ENCODE data around the gene MEF2B.
"Not testable (repeated sequence)": the region's sequence is repeated elsewhere in the genome, so short reads cannot be mapped to it uniquely, and the experiment has no call there.

MEF2B gene

GRCh38 chr19:19155495-19156219 lies 14.4 kb downstream of the MEF2B start:
- DNase-seq: no peak

DNA sequence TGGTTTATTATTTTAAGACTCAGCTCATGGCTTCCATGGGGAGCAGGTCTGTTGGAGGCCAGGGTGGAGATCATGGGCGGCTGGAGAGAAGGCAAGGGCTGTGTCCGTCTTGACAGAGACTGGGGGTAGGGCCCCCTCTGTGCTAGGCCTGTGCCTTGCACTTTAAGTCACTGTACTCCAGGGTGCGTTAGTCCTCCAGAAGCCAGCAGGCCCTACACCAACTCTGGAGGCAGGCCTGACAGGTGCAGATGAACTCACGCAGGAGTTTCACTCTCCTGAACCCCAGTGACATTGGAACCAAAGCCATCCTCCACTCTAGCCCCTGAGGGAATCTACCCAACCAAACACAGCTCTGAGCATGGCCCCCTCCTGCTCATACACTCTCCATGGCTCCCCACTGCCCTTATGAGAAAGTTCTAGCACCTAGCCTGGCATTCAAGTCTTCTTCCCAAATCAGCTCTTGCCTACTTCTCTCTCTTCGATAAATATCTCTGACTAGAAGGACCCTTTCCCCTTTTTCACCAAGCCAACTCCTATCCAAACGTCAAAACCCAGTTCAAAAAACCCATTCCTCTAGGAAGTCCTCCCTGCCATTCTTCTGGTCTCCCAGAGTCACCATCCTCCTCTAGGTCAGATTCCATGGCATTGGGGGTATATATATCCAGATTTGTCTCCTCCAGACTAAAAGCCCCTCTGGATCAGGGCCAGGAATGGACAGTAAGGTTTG lies 15.1 kb downstream of the MEF2B start:
- no peak for DNase-seq

DNA sequence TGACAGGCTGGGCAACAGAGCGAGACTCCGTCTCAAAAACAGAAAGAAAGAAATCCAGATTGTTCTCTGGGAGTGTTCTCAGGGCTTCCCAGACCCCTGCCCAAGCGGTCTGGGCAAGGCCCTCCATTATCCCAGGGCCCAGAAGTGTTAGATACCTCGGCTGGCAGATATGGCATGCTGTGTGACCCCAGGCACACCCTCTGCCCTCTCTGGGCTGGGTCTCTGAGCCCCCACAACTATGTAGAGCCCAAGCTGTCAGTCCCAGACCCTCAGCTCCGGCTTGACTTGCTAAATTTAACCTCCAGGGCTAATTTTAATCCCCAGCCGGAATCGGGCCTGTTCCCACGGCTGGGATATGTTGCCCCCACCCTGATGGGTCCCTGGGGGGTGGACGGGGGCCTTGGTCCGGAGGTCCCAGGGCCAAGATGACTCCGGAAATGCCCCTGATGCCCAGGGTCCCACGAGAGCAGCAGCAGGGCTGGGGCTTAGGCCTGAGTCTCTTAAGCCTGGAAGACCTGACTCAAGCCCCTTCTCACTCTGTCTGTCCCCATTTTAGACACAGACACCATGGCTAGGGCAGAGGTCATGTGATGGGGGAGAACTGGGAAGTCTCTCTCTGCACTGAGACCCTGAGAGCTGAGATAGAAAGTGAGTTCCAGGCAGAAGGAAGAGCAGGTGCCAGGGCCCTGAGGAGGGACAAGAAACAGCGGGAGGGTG lies 17.2 kb downstream of the MEF2B start:
- no peak for DNase-seq

GRCh38 chr19:19151418-19151817 lies 18.6 kb downstream of the MEF2B start:
- DNase-seq: no peak

DNA sequence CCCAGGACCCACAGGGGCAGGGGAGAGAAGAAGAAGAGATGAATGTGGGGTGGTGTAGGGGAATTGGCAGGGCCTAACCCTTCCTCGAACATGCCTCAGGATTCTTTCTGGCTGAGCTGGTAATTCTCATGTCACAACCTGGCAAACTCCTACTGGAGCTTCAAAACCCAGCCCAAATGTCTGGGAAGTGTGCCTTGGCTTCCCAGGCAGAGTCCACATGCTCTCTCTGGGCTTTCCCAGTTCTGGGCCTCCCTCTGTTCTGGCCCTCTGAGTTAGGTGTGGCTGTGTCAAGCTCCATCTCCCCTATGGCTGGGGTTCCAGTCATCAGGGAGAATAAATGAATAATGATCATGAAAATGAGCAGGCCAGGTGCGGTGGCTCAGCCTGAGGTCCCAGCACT lies 20.6 kb downstream of the MEF2B start:
- DNase-seq: no peak

DNA sequence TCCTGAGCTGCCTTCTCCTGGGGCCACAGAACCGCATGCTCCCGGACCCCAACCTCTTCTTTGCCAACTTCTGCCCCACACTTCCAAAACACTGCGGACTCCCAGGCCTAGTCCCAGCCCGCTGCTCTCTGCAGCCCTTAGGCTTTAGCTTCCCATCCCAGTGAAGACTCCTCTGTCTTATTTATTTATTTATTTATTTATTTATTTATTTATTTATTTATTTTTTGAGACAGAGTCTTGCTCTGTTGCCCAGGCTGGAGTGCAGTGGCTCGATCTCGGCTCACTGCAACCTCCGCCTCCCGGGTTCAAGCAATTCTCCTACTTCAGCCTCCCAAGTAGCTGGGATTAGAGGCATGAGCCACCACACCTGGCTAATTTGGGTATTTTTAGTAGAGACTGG lies 21.6 kb downstream of the MEF2B start:
- DNase-seq: not testable (repeated sequence)

DNA sequence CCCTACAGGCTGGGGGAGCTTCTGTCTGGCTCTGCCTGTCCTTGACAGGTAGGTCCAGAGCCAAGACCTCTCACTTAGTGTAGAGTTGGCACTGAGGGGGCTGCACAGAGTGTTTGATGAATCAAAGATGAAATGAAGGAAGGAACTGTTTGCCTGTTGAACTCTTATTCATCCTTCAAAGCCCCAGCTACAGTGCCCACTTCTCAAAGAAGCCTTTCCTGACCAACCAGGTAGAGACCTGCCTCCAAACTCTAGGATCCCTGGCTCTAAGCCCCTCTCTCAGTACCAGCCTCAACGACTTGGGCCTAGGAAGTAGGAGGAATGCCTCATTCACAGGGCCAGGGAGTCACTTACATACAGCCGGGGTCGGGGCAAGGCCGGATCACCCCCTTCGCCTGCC lies 22.7 kb downstream of the MEF2B start:
- DNase-seq: no peak

- DNase-seq: no peak
Observed at GRCh38 chr19:19146865-19147264, 23.2 kb downstream of the MEF2B start.

GRCh38 chr19:19145684-19146608 lies 24.1 kb downstream of the MEF2B start:
- peak; percentile 53 for DNase-seq

GRCh38 chr19:19145281-19145680 lies 24.8 kb downstream of the MEF2B start:
- DNase-seq: no peak

DNA sequence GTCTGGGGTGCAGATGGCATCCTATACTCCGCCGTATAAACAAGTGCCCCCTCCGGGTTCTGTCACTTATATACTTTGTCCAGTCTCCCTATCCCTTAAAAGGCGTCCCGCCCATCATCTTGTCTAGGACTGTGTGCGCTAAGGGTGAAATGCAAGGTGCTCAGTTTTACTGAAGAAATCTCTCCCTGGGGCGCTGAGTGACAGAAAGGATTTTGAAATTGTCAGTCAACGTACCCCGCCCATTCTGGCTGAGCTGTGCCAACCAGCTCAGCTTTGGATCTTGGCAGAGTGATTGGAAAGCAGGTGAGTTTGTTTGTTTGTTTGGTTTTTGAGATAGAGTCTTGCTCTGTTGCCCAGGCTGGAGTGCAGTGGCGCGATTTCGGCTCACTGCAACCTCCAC lies 27.7 kb downstream of the MEF2B start:
- no peak for DNase-seq

- peak; percentile 16 for DNase-seq
Observed at GRCh38 chr19:19140476-19140875, 29.6 kb downstream of the MEF2B start.

- no peak for DNase-seq
Observed at GRCh38 chr19:19139876-19140229, 30.2 kb downstream of the MEF2B start.

DNA sequence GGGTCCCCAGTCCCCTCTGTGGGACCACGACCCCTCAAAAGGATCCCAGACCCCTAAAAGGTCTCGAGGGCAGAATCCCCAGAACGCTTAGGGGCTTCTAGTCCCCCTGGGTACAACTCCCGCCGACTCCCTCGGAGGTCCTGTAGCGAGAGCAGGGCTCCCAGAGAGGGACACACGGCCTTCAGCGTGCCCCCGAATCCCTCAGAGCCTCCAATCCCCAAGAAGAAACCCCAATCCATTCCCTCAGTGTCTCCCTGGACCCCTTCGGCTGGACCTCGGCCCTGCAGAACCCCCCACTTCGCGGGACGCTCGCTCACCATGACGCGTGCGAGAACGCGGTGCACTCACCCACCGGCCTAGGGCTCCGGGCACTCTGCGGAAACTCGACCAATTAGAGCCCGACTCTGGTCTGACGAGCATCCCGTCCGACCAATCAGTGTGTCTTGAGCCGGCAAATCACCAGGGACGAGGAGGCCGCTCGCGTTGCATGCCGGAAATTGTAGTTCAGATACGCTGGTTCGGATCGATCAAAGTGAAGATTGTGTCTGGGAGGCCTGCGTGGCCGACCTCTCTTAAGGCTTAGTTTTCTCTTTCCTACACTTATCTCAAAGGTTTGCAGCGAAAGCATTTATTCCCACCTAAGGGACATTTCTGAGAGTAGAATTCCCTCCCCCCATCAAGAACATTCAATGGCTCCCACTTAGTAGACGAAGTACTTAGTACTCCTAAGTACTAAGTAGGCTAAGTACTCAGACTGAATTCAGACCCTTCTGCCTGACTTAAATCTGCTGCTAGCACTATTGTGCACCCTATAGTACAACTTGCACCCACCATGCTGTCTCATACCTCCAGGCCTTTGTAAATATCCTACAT lies 31.7 kb downstream of the MEF2B start, which contains the start of gene TMEM161A:
TMEM161A (minus strand) TSS at position 370 of the 873 bp plus-strand sequence; CDS start at position 320, 50 bp downstream.
- DNase-seq: peak; percentile 99

DNA sequence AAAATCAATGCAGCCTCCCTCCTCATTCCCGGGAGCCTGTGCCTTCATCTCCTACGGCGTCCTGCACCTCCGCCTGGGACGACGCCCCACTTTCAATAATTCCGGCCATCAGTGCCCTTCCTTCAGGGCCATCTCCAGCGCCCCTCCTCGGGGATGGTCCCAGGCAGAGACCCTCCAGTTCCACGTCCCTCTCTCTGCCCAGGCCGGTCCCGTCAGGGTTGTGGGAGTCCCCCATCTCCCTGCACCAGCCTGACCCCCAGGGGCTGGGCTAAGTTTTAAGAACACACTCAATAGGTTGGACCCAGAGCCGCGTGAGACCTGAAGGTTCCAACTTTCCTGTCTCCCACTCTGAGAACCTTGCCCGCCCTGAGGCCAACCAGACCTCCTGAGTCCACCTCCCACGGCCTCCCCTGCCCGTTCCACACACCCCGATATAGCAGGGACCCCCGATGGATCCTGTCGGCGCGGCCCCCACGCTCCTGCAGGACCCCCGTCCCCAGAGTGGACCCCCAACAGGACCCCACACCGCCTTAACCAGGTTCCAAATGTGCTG lies 32.4 kb downstream of the MEF2B start:
- DNase-seq: no peak

- not testable (repeated sequence) for DNase-seq
Observed at GRCh38 chr19:19135713-19136112, 34.4 kb downstream of the MEF2B start.

DNA sequence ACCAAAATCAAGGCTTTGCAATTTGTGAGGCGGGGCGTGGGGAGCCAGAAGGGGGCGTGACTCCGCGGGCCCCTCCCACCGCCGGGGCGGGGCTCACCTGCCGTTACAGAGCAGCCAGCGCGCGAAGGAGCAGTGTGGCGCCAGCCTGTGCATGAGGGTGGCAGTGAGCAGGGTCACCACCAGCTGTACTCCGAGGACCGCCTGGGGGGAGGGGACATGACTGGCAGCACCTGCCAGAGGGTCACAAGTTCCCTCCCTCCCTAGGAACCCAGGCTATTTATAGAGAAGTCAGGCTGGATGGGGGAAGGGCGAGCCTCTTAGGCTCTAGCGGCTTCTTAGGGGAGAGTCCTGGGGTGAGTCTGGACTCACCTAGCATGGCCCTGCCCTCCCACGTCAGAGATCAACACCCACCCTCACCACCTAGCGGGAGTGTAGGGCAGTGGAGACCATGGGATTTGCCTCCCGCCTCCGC lies 35.3 kb downstream of the MEF2B start:
- no peak for DNase-seq

GRCh38 chr19:19133985-19134384 lies 36.1 kb downstream of the MEF2B start:
- DNase-seq: no peak

DNA sequence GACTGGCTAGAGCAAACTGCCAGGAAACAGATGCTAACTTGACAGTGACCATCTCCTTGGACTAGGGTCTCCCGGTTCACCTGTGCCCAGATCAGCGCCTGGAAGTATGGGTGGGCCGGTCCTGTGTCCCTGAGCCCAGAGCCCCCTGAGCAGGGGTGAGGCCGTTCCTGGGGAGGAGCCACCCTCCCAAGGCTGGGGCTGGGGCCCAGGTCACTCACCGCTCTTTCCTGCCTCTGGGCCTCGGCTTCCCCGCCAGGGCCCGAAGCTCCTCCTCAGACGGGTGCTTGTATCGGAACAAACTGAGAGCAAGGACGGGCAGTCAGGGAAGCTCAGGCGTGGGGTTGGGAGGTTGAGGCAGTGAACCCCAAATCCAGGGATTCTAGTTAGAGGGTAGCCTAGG lies 37.2 kb downstream of the MEF2B start:
- DNase-seq: no peak

DNA sequence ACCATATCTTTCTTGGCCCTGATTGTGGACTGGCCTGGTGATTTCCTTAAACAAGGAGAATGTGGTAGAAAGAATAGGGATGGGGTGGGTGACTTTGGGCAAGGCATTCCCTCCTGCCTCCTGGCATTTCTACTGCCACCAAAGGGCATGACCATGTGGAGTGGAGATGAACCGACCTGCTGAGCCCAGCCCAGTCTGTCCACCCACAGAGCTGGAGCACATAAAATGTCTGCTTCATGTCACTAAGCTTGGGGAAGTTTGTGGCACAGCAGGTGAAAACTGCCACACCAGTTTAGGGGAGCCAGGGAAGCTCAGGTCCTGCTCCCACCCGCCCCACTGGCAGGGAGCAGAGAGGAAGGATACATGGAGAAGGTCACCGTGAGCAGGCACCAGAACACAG lies 38.1 kb downstream of the MEF2B start:
- no peak for DNase-seq

DNA sequence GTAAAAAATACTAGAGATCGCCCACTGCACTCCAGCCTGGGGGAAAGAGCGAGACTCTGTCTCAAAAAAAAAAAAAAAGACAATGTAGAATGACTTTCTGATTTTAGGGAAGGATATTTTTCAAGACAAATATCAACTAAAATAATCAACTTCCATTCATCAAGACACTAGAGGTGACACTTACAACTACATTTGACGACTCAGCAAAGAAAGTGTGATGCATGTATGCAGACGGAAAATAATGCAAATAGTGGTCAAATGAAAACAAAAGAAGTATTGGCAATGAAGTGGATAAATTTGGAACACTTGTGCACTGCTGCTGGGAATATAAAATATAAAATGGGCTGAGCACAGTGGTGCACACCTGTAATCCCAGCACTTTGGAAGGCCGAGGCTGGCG lies 44.0 kb downstream of the MEF2B start:
- DNase-seq: no peak
